NCI-H345 (cell line): ENCODE measurements around the gene ERFE.

Source experiments
- DNase-seq: peaks from one replicate; lab custom pipeline; 2025; lab: John Stamatoyannopoulos, UW

The ERFE gene

DNA sequence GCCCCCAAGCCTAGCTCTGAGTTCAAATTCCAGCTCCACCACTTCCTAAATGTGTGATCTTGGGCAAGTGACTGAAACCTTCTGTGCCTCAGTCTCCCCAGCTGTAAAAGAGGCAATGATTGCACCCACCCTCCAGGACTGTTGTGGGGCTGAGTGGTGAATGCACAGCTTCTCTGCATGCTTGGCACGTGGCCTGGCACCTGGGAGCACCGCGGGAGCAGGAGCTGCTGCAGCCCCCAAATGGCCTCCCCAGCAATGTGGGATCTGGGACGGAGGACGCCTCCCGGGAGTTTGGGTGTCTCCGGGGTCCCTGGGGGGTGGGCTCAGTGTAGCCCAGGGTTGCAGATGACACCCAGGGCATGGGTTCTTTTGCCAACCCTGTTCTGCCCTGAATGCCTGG is 18.7 kb upstream of the ERFE start:
- no peak for DNase-seq

DNA sequence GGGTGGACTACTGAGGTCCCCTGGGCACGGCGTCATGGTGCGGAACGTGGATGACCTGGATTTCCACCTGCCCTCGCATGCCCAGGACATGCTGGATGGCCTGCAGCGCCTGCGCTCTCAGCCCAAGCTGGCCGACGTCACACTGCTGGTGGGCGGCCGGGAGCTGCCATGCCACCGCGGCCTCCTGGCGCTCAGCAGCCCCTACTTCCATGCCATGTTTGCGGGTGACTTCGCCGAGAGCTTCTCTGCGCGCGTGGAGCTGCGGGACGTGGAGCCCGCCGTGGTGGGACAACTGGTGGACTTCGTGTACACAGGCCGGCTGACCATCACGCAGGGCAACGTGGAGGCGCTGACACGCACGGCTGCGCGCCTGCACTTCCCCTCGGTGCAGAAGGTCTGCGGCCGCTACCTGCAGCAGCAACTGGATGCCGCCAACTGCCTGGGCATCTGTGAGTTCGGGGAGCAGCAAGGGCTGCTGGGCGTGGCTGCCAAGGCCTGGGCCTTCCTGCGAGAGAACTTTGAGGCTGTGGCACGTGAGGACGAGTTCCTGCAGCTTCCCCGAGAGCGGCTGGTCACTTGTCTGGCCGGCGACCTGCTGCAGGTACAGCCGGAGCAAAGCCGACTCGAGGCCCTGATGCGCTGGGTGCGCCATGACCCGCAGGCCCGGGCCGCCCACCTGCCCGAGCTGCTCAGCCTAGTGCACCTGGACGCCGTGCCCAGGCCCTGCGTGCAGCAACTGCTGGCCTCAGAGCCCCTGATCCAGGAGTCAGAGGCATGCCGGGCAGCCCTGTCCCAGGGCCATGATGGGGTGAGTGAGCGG is 17.8 kb upstream of the ERFE start:
- DNase-seq: no peak

DNA sequence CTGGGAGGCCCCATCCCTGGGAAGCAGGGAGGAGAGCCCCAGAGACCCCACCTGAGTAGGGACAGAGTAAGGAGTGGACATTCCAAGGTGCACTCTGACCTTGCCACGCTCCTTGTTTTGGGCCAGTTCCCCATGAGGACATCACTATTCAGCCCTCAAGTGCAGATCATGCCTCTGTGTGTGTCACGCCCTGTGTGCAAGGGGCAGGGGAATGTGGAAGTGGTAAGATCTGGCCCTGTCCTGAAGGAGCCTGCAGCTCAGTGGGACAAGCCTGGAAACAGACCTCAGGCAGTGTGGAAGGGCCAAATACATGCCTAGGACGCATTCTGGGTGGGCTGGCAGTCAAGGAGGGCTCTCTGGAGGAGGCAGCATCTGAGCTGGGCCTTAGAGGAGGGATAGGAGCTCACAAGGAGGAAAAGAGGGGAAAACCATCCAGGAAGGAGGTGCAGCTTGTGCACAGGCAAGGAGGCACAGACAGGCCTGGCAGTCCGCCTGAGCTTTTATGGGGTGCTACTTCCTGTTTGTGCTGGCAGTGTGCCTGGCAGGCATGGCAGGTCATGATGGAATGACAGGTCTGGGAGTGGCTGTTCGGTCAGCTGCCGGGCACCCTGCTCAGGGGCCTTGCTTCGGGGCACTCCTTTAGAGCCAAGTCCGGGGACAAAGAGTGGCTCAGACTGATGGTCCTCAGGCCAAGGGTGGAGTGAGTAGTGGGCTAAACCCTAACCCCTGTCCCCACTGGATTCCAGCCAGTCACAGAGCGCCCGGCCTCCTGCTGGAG is 17.0 kb upstream of the ERFE start:
- no peak for DNase-seq

DNA sequence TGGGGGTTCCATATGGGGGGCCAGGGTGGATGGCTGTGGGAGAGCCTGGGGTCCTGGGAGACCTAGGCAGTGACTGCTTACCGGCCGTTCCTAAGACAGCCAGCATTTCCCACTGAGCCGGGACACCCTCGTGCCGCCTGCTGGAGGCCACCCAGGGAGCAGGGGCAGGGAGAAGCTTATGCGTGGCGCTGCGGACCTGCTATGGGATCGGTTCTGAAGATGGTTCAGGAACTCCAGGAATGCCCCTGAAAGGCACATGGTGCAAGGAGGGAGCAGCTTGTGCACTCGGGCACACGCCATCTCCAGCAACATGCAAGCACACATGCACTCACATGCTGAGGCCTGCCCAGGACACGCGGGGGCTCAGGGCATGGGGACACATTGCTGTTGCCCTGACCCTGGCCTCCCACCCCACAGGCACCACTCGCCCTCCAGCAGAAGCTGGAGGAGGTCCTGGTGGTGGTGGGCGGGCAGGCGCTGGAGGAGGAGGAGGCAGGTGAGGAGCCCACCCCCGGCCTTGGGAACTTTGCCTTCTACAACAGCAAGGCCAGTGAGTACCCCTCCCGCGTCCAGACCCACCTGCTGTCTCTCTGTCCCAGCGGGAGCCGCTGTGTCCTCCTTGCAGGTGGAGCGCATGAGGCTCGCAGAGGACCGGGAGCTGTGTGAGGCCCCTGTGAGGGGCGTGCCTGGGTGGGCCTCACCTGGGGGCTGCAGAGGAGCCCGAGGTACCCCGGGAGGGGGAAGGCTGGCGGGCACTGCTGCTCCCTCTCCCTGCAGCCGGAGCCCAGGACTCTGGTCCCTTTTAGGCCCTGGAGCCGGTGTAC is 16.2 kb upstream of the ERFE start:
- no peak for DNase-seq

DNA sequence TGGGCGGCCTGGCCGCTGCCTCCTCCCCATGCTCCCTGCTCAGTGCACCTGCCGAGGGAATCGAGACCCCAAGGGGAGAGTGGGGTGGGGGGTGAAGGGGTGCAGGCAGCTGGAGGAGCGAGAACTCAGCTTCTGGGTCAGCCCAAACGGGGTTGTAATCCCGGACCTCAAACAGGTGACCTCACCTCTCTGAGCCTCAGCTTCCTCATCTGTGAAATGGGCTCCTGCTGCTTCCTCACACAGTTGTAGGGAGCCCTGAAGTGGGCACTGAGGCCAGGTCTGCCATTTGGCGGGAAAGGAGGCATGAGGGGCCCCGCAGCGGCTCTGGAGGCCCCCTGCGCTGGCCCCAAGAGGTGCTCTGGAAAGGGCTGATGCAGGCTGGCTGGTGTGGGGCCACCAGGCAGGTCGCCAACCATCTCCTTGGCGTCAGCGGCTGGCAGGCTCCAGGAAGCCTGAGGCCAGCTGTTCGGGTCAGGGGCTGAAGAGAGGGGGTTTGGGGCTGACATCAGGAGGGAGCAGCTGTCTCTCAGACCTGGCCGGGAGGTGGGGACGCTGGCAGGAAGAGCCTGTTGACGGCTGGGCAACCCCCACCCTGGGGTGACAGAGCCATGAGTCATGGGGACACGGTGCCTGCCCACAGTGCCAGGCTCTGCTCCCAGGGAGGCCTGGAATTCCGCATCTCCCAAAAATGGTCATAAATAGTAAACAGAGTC is 15.4 kb upstream of the ERFE start:
- DNase-seq: no peak

DNA sequence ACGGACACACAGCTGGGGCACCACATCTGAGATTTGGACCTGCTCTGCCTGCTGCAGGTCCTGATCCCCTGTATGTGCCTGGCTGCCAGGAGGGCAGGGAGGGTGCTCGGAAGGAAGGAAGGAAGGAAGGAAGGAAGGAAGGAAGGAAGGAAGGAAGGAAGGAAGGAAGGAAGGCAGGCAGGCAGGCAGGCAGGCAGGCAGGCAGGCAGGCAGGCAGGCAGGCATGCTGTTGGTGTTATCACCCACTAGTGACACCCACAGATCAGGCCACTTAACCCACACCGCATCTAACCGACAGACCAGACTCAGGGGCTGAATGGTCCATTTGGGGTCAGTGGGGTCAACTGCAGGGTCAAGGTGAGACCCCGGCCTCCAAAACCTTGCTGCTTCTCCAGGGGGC is 14.5 kb upstream of the ERFE start:
- no peak for DNase-seq

DNA sequence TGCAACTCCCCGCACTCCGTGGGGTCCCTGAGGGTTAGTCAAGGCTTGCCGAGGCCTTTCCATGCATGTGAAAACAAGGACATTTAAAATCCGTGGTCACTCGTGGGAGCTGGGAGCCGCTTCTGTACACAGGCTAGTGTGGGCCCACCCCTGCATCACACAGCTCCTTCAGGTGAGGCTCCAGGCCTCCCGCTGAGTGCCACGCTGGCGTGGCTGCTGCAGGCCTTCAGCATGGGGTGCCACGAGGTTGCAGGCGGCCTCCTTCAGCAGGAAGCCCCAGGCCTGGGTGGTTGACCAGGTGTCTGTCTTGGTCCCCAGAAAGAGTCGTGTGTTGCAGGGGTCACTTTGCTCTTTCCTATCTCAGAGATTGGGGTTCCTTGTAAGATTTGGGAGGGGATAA is 13.7 kb upstream of the ERFE start:
- DNase-seq: no peak

DNA sequence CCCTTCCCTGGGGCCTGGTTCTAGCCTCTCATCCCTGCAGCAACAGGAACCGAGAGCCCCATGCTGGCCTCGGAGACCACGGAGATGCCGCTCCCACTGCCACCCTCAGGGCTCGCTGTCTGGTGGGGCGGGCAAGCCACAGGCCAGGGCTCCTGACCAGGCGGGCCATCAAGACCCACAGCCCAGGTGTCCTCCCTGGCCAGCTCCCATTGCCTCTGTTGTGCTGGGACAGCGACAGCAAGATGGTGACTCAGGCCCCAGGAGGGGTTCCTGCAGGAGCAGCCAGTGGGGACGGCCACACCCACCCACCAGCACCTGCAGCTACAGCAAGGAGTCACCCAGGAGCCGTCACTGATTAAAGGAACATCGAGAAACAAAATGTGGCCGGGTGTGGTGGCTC is 12.9 kb upstream of the ERFE start:
- DNase-seq: no peak

DNA sequence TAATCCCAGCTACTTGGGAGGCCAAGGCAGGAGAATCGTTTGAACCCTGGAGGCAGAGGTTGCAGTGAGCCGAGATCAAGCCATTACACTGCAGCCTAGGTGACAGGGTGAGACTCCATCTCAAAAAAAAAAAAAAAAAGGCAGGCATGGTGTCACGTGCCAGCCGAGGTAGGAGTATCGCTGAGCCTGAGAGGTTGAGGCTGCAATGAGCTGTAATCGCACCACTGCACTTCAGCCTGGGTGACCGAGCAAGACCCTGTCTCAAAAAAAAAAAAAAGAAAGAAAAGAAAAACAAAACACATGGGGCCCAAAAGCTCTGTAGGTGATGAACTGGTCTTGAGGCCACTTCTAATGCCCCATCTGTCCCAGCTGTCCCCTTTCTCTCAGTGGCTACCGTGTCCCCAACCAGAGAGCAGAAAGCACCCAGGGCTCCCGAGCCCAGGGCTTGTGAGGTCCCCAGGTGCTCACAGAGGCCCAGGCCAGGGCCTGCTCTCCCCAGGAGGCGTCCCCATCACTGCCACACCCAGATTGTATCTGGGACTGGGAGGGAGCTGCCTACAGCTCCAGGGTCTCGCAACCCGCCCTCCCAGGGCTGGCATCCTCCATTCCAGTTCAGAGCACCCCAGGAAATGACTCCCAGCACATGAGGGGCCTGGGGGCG is 11.8 kb upstream of the ERFE start:
- DNase-seq: no peak

DNA sequence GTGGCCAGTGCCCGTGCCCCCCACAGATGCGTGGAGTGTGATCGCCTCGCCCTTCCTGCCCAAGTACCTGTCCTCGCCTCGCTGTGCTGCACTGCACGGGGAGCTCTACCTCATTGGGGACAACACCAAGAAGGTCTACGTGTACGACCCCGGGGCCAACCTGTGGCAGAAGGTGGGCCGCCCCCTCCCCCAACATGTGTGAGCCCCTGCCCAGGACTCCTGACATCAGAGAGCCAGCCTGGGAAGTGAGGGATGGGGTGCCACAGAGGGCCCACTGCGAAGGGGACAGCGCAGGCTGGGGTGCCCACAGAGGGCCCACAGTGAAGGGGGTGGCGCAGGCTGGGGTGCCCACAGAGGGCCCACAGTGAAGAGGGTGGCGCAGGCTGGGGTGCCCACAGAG is 9.8 kb upstream of the ERFE start:
- no peak for DNase-seq

DNA sequence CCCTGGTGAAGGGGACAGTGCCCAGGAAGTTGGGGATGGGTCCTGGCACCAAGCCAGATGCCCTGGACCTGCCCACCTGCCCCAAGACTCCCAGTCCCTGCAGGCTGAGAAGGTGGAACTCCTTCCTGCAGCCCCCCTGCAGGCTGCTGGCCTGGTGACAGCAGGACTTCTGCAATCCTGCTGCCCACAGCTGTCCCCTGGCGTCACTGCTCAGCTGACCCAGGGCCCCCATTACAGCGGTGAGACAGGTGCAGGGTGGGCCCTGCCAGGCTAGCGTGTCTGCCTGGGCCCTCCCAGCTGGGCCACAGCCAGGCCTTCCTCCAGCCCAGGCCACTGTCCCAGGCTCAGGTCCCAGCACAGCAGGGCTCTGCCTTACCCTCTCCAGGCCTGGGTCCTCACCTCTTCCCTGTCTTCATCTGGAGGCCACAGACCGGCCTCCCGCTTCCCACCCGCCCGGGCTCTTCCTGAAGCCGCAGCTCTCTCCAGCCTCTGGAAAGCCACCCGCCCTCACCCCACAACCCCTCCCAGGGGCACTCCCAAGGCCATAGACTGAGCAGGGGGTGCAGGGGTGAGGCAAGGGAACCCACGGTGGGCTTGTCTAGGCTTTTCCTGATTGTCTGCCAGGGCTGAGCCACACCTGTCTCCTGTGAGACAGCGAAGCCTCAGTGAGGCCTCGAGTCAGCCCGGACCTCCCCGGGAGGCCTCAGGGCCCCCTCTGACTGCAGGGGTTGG is 8.8 kb upstream of the ERFE start:
- no peak for DNase-seq

DNA sequence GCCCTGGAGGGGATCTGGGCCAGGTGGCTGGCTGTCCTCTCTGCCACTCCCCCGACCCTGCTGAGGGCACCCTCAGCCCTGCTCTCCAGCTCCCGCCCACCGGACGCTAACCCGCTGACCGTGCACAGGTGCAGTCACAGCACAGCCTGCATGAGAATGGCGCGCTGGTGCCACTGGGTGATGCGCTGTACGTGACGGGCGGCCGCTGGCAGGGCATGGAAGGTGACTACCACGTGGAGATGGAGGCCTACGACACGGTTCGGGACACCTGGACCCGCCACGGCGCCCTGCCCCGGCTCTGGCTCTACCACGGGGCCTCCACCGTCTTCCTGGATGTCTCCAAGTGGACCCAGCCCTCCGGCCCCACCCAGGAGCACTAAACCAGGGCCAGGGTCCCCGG is 8.1 kb upstream of the ERFE start:
- no peak for DNase-seq

DNA sequence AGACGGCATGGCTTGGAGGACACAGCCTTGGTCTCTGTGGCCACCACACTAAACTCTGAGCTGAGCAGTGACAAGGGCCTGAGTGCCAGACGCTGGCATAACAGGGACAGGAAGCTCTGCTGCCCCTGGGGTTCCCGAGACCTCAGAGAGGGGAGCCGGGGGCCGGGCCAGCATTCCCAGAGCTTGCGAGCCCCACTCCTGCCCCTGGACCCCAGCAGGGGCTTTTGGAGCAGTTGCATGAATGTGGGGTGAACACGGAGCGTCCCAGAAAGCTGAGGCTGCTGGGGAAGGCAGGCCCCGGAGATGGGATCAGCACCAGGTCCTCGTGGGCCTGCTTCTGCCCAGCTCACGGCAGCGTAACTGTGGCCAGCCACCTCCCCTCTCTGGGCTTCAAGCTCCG is 7.6 kb upstream of the ERFE start:
- DNase-seq: no peak

DNA sequence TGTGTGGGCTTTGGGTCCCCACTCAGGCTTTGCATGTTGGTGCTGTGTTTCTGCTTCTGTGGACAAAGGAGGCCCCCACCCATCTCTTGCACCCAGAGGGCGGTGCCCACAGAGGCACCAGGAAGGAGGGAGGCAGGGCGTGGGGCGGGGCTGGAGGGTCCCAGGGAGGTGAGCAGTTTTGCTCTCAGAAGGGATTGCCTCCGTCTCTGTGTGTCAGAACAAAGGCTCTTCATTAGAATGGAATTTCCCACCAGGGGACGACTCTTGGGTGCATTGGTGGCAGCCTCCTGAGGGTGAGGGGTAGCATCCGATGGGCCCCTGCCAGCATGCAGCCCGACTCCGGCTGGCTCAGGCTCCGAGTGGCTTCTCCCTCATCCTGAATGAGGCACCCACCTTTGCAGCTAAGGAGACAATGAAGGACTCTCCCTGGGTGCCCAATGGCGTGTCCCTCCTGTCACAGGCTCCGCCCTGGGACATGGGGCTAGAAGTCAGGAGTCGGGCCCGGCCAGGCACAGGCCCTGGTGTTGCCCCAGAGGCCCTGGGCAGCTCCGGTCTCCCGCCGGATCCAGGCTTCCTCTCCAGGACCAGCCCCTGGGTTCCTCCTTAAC is 7.0 kb upstream of the ERFE start:
- no peak for DNase-seq

DNA sequence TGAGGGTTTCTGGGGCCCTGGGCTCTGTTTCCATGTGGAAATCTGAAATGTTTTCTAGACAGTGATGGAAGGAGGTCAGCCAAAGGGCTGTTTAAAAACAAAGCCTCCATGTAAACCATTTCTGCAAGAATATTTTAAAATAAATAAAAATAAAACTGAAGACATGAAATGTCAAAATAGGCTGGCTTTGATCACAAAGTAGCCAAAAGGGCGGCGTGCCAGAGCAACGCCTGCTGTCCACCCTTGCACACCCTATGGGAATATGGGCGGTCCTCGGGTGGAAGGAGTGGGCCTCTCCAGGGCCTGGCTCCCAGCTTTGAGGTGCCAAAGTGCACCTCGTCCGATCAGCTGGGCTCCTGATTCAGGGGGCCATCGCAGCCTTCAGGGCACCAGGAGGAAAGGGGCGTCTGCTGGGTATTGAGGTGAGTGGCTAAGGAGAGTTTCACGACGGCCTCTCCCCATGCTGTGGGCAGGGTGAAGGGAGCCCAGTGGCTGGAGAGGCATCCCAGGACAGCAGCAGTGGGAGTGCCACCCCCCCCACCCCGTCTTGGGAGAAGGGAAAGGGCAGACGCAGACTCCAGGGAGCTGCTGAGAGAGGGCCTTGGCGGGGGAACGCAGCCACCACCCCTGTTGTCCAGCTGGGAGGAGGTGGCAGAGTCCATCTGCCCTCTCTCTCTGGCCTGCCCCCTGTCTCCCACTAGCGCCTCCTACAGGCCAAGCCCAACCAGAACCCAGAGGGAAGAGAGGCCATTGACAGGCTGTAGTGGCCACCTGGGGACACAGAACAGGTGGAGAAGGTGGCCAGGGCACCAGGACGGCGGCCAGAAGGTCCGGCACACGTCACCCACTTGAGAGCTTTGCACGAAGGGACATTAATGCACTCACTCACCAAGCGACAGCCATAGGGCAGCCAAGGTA is 5.7 kb upstream of the ERFE start:
- DNase-seq: no peak

DNA sequence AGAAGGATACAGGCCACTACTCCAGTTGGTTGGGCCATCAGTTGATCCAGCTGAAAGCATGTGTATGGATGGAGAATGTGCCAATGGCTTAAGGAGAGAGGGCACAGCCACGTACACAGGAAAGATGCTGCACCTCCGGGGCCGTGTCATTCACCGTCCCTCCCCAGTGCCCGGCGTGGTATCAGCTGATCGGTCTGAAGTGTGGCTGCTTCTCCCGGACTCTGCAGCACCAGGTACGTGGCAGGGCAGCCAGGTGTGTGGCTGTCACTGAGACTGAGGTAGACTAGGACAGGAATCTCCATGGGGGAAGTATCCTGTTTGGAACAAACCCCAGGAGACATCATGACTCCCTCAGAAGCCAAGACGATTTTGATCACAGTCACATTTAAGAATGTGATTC is 4.2 kb upstream of the ERFE start:
- DNase-seq: no peak

DNA sequence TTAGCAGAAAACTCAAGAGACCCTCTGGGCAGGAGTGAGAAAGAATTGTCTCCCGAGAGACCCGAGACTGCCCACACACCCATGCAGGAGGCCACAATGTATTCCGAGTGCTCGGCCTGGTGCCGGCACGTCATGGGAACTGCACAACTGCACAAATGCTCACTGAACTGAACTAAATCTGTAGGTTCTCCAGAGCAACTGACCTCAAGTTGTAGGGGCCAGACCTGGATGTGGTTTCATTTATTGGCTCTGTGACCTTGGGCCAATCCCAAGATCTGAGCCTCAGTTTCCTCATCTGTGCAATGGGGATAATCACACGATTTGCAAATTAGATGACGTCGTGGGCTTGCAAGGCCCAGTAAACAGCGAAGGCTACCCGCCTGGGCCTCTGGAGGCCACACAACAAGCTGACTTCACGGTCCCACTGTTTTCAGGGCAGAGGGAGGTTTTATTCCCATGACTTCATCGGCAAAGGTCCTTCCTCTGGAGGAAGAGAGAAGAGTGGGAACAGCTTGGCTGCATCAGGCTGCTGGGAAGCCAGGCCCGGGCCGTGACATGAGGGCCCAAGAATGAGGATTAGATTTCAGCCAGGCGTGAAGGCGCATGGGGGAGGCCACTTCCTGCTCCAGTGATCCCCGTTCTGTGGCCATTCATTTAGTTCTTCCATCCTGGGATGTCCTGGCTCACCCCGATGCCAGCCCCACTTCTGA is 3.6 kb upstream of the ERFE start:
- DNase-seq: no peak
